ENCODE measurements around the gene DCLK3. TPM values are rescaled to one million over a fixed set of nuclear protein-coding genes. Genes with fewer than 3 reads are reported as not detected.

DCLK3 gene
- total RNA-seq, 1 donor, result not detected

DNA sequence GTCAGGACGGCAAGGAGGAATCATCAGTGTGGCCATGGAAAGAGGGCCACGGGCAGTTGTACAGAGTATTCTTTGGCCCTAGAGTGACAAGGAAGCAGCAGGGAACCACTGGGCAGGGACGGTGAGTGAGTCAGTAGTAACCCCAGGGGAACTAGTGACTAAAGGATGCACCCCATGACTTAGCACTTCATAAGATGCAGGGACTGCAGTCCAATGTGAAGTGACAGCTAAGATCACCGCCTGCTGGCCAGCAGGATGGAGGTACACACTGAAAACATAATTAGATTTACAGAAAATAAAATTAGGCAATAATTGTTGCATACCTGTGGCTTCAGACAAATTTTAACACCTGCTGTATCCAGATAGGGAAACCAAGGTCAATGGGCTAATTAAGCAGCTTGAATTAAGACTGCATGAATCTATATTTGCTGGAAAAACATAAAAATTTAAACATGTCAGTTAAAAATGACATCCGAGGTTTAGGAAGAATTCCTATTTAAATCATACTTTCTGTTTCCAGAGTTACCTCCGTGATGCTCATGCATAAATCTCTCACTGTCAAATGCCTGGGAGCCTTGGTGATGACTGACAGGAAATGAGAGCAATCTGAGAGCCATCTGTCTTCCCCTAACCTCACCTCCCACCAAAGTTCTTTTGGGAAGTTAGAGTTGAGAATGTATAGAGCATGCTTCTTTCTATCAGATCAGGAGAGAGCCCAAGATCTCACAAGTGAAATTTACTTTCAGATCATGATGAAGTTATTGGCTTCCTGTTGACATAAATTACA lies 56.5 kb downstream of the DCLK3 start:
- peak; percentile 21 for DNase-seq (ENCODE audit: low read depth)
- no peak overlapping the region for H3K4me3 ChIP-seq (ENCODE audit: low read depth, low read length)
- TF ChIP-seq, protein P1, sequence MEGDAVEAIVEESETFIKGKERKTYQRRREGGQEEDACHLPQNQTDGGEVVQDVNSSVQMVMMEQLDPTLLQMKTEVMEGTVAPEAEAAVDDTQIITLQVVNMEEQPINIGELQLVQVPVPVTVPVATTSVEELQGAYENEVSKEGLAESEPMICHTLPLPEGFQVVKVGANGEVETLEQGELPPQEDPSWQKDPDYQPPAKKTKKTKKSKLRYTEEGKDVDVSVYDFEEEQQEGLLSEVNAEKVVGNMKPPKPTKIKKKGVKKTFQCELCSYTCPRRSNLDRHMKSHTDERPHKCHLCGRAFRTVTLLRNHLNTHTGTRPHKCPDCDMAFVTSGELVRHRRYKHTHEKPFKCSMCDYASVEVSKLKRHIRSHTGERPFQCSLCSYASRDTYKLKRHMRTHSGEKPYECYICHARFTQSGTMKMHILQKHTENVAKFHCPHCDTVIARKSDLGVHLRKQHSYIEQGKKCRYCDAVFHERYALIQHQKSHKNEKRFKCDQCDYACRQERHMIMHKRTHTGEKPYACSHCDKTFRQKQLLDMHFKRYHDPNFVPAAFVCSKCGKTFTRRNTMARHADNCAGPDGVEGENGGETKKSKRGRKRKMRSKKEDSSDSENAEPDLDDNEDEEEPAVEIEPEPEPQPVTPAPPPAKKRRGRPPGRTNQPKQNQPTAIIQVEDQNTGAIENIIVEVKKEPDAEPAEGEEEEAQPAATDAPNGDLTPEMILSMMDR (IDR thresholded peaks at IDR 0.05; ENCODE audit: insufficient read depth, low read length), result peak; percentile 12

DNA sequence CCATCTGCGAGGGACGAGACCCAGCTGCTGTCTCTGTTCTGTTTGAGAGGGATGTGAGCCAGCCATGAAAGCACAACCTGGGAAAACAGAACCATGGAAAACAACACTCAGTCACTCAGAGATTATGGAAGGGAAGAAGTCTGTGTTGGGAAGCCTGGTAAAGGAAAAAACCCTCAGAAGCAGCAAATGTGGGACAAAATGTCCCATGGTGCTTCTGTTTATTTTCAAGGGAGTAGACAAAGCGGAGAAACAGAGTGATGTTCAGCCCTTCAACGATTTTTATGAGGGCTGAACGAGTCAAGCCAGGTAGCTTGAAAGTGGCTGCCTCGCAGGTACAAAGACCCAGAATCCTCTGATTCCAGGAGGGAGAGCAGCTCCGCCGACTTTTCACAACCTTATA lies 59.3 kb downstream of the DCLK3 start:
- no peak overlapping the region for H3K4me3 ChIP-seq (ENCODE audit: low read depth, low read length)
- TF ChIP-seq, protein P1 (IDR thresholded peaks at IDR 0.05; ENCODE audit: insufficient read depth, low read length), result no peak
- no peak for DNase-seq (ENCODE audit: low read depth)

DNA sequence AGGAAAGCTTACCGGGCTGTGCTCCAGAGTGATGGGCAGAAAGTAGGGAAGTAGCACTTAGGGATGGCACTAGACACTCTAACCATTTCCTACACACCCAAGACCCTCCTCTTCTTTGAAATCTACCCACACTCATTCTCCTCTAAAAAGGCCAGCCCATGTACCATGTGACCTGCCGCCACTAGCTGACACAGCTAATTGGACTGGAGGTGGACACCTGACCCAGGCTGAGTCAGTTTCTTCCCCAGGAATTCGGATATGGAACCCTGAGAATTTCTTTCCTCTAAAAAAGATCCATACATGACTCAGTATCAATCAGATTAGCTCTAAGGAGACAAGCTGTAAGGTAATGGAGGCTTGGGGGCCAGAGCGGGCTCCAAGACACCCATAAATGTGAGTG lies 60.1 kb downstream of the DCLK3 start:
- TF ChIP-seq, protein P1 (IDR thresholded peaks at IDR 0.05; ENCODE audit: insufficient read depth, low read length), result no peak
- no peak overlapping the region for H3K4me3 ChIP-seq (ENCODE audit: low read depth, low read length)
- DNase-seq (ENCODE audit: low read depth), result no peak

DNA sequence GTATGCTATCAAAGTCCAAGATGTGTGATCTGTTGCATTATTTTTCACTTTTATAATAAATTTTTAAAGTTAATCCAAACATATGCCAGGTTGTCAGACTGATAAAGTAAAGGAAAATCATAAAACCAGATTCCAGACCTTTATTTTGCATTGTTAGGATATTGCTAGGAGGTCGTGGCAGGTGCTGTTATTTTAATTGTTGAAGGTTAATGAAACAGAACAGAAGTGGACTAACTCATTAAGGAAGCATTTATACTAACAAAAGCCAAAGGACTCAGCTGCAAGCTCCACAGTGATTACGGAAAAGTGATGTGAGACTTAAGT lies 63.1 kb downstream of the DCLK3 start:
- no peak overlapping the region for H3K4me3 ChIP-seq (ENCODE audit: low read depth, low read length)
- DNase-seq (ENCODE audit: low read depth), result no peak
- TF ChIP-seq, protein P1 (IDR thresholded peaks at IDR 0.05; ENCODE audit: insufficient read depth, low read length), result no peak

DNA sequence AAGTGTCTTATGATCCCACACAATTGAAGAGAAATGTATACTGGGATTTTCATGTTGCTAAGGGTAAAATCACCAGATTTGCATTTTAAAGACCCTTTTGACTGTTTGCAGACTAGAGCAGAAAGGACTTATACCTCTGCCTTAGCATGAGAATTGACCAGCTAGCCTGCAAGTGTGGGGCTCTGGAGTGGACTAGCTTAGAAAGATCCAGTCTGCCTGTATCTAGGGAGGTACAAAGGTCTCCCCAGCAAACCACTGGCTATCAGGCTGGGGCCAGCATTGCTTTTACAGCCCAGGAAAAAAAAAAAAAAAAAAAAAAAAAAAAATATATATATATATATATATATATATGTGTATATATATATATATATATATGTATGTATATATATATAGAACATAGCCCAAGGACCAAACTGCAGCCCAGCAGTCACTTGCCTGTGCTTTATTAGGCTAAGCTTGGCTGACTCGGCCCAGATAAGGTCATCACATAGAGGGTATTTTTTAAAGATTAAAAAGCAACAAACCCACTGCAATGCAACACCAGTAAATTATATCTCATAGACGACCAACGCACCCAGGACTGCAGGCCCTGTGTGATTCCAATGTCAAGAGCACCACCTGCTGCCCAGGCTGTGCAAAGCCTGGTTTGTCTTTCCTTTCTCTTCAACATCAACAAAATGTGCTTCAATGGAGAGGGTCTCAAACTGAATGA lies 63.7 kb downstream of the DCLK3 start:
- peak; percentile 88 for DNase-seq (ENCODE audit: low read depth)
- H3K4me3 ChIP-seq (ENCODE audit: low read depth, low read length), result no peak overlapping the region
- TF ChIP-seq, protein P1 (IDR thresholded peaks at IDR 0.05; ENCODE audit: insufficient read depth, low read length), result peak; percentile 86

DNA sequence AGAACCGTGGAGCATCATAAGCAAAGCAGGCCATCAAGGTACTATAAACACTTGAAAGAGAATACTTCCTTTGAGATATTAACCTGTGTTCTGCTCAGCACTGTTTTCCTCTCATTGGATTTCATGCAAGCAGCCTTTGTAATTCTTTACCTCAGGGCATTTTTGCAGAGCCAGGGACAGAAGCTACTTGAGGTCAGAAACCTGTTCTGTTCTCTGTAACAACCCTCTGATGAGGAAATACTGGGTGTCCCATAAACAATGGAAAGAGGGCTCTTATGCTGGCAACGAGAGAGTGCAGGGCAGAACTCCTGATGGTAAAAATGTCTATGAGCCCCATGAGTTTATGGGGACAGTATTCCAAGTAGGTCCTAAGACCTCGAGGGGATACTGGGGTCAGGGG lies 66.0 kb downstream of the DCLK3 start:
- H3K4me3 ChIP-seq (ENCODE audit: low read depth, low read length), result no peak overlapping the region
- TF ChIP-seq, protein P1 (IDR thresholded peaks at IDR 0.05; ENCODE audit: insufficient read depth, low read length), result no peak
- DNase-seq (ENCODE audit: low read depth), result no peak

Measured in fibroblast of the aortic adventitia (primary cell).